ENCODE data around the gene EOMES. TPM values are rescaled to one million over a fixed set of nuclear protein-coding genes. Genes with fewer than 3 reads are reported as not detected.
A peak's percentile ranks its signal among the peaks of the same experiment; 100 is the strongest.

EOMES gene
- total and polyA plus RNA-seq, 9 donors = 0.05 to 2.2 (median 0.20) TPM; not detected in 2

- no peaks in the 10 kb centered on the region for H3K27me3 ChIP-seq
- H3K4me1 ChIP-seq (ENCODE audit: insufficient read depth) = peaks cover 4% of the 10 kb centered on the region
- intact Hi-C loops (cut with DNase I) = loop anchor here in 2 of 4 donors (5.0 to 10.0 kb wide), 2 partner anchors 610 to 612 kb away; no protein-coding TSS in a partner anchor
- no peak overlapping the region for H3K4me3 ChIP-seq
- 2 to 6% (median 6%) methylated on average over 47 to 52 of the region's 52 CpGs for WGBS, 3 donors
- TF ChIP-seq CTCF (IDR thresholded peaks at IDR 0.05) (no peak), POLR2A (IDR thresholded peaks at IDR 0.05) (no peak), EP300 (IDR thresholded peaks at IDR 0.05) (no peak)
- no peaks in the 10 kb centered on the region for H3K36me3 ChIP-seq
- H3K9me3 ChIP-seq = no peaks in the 10 kb centered on the region
- no peak overlapping the region for H3K27ac ChIP-seq
- DNase-seq = no peak
Observed at GRCh38 chr3:27714692-27715453, 7.2 kb downstream of the EOMES start.

- Histone ChIP-seq H3K4me1 (ENCODE audit: insufficient read depth) (peaks cover 4% of the 10 kb centered on the region), H3K27ac (no peak overlapping the region), H3K4me3 (no peak overlapping the region), H3K27me3 (no peaks in the 10 kb centered on the region), H3K36me3 (no peaks in the 10 kb centered on the region), H3K9me3 (no peaks in the 10 kb centered on the region)
- TF ChIP-seq EP300 (IDR thresholded peaks at IDR 0.05) (no peak), CTCF (IDR thresholded peaks at IDR 0.05) (no peak), POLR2A (IDR thresholded peaks at IDR 0.05) (no peak)
- WGBS, 3 donors = 8 to 14% (median 12%) methylated on average over 11 of the region's 11 CpGs
- intact Hi-C loops (cut with DNase I) = loop anchor here in 2 of 4 donors (5.0 to 10.0 kb wide), 2 partner anchors 611 to 613 kb away; no protein-coding TSS in a partner anchor
- DNase-seq = no peak
Observed at GRCh38 chr3:27714146-27714526, 8.0 kb downstream of the EOMES start.

GRCh38 chr3:27713435-27714145, 8.5 kb downstream of the EOMES start:
- Histone ChIP-seq H3K27me3 (no peaks in the 10 kb centered on the region), H3K27ac (peak overlapping the region in 1 of 2 donors; percentile 16), H3K4me3 (peak overlapping the region; percentile 48), H3K9me3 (no peaks in the 10 kb centered on the region), H3K4me1 (ENCODE audit: insufficient read depth) (peaks cover 4% of the 10 kb centered on the region), H3K36me3 (no peaks in the 10 kb centered on the region)
- intact Hi-C loops (cut with DNase I) = loop anchor here in 2 of 4 donors (5.0 to 10.0 kb wide), 2 partner anchors 611 to 614 kb away; no protein-coding TSS in a partner anchor
- DNase-seq = peak in 1 of 5 donors; percentile 16
- 1 to 4% (median 1%) methylated on average over 25 of the region's 25 CpGs for WGBS, 3 donors
- no peak for TF ChIP-seq CTCF (IDR thresholded peaks at IDR 0.05)
- TF ChIP-seq POLR2A (IDR thresholded peaks at IDR 0.05) = no peak
- no peak for TF ChIP-seq EP300 (IDR thresholded peaks at IDR 0.05)

GRCh38 chr3:27713078-27713423, 9.1 kb downstream of the EOMES start:
- WGBS, 3 donors = 0 to 1% (median 1%) methylated on average over 18 of the region's 18 CpGs
- Histone ChIP-seq H3K27me3 (no peaks in the 10 kb centered on the region), H3K27ac (no peak overlapping the region), H3K36me3 (no peaks in the 10 kb centered on the region), H3K9me3 (no peaks in the 10 kb centered on the region), H3K4me3 (peak overlapping the region; percentile 48), H3K4me1 (ENCODE audit: insufficient read depth) (peaks cover 4% of the 10 kb centered on the region)
- no peak for DNase-seq
- intact Hi-C loops (cut with DNase I) = loop anchor here in 2 of 4 donors (5.0 to 10.0 kb wide), 2 partner anchors 612 to 614 kb away; no protein-coding TSS in a partner anchor
- TF ChIP-seq CTCF (IDR thresholded peaks at IDR 0.05) (no peak), EP300 (IDR thresholded peaks at IDR 0.05) (no peak), POLR2A (IDR thresholded peaks at IDR 0.05) (no peak)

Data from ovary (tissue), 9 donors.